K562 (cell line): ENCODE results near the gene MMP17. TPM values are rescaled to one million over a fixed set of nuclear protein-coding genes. Genes with fewer than 3 reads are reported as not detected.

Experiments
- CXXC5 ChIP-seq: fragments of 250-450 bp; sonication (Bioruptor Pico); IDR thresholded peaks from 2 replicates; pipeline ENCODE4 v1.8.0; 2022; ENCODE audit warnings: inconsistent platforms, mild to moderate bottlenecking, moderate library complexity
- POLR2A ChIP-seq: fragments of 450-650 bp; conservative IDR thresholded peaks from 2 replicates; pipeline ENCODE4 v1.6.1; 2016
- POLR2AphosphoS5 ChIP-seq: IDR thresholded peaks from 2 replicates; pipeline ENCODE4 v1.6.1; 2011; ENCODE audit warnings: mild to moderate bottlenecking, low read depth, low read length, moderate library complexity; ENCODE audit not compliant: control insufficient read depth, insufficient read depth
- RB1 ChIP-seq: fragments of 450-650 bp; IDR thresholded peaks from 2 replicates; pipeline ENCODE4 v1.6.1; 2017; ENCODE audit warnings: low read depth, mild to moderate bottlenecking
- RBM34 ChIP-seq: fragments of 200-400 bp; formaldehyde crosslinking; IDR thresholded peaks from 2 replicates; pipeline ENCODE4 v1.6.1; 2018; ENCODE audit warnings: low read length, borderline replicate concordance; ENCODE audit not compliant: insufficient read depth
- polyA plus RNA-seq, 8 experiments: library from polyadenylated mRNA; depleted of rRNA in 4 of 8; stranded (reverse) in 5 of 8; unstranded in 3 of 8; fragments of >200 nt; fragmentation: Nextera tagmentation in 2 of 8; fragmentation: Illumina TruSeq in 1 of 8; extraction: Ambion mirVana in 2 of 8; extraction: Trizol in 1 of 8; gene quantifications; 2 replicates each; pipeline versions ENCODE4 v1.2.1 to v1.2.3, GENCODE V29; 2011 to 2014; ENCODE audit warnings: inconsistent platforms in 1 of 8, missing spikeins in 1 of 8
- total RNA-seq, 7 experiments: library from RNA; depleted of rRNA in 6 of 7; stranded (reverse); fragments of >200 nt in 6 of 7; fragmentation: Illumina TruSeq in 2 of 7; extraction: Trizol in 2 of 7; gene quantifications; 2 replicates each; pipeline versions ENCODE4 v1.2.1 to v1.2.3, GENCODE V29; 2011 to 2021; ENCODE audit warnings: low replicate concordance in 1 of 7
- TF ChIP-seq, protein P1 (sequence below), 3 experiments: fragments of 200-800 bp in 1 of 3; fragments of 250-450 bp in 1 of 3; fragments of 450-650 bp in 1 of 3; sonication (Bioruptor Pico) in 1 of 3; sonication (Bioruptor generic) in 1 of 3; formaldehyde crosslinking in 1 of 3; IDR thresholded peaks; 2 replicates each; pipeline versions ENCODE4 v1.6.1 to v1.8.0; 2016 to 2022; ENCODE audit warnings: mild to moderate bottlenecking in 2 of 3, missing genetic modification characterization in 2 of 3, missing compliant biosample characterization in 1 of 3, moderate library complexity in 1 of 3
- TF ChIP-seq, protein P2 (sequence below): fragments of 250-450 bp; sonication (Bioruptor Pico); IDR thresholded peaks from 2 replicates; pipeline ENCODE4 v1.5.0; 2020; ENCODE audit warnings: mild to moderate bottlenecking, borderline replicate concordance

MMP17 gene
- total and polyA plus RNA-seq, 9 of the 15 experiments (the other 6 are each of a cell fraction or from before 2014, with no cell fraction given) = 1.1 to 21.2 (median 17.1) TPM; not detected in 2

DNA sequence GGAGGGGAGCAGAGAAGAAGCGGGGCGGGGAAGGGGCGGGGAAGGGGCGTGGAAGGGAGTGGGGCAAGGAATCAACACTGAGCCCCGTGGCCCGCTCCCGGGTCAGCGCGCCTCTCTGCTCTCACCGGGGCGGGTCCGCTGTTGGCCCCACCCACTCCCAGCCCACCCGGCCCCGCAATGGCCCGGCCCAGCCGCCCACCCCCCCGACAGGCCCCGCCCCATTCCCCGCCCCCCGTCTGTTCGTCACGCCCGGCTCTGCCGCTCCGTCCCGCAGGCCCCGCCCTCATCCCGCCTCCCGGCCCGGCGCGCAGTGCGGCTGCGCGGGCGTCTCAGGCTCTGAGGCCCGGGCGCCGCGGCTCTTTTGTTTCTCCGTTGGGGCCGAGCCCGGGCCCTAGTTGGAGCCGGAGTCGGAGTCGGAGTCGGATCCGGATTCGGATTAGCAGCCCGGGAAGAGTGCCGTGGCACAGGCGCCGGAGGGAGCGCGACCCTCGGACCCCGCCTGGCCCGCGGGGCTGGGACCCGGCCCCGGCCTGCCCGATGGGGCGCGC lies 66.2 kb downstream of the MMP17 start, which contains the start of gene ULK1 (continued):
- TF ChIP-seq RBM34 (no peak), RB1 (peak; percentile 44; the same call in 1 of the 2 replicates), POLR2A (peak; percentile 78), CXXC5 (peak; percentile 34; the same call in 1 of the 2 replicates), POLR2AphosphoS5 (peak; percentile 87)
- TF ChIP-seq, protein P1, sequence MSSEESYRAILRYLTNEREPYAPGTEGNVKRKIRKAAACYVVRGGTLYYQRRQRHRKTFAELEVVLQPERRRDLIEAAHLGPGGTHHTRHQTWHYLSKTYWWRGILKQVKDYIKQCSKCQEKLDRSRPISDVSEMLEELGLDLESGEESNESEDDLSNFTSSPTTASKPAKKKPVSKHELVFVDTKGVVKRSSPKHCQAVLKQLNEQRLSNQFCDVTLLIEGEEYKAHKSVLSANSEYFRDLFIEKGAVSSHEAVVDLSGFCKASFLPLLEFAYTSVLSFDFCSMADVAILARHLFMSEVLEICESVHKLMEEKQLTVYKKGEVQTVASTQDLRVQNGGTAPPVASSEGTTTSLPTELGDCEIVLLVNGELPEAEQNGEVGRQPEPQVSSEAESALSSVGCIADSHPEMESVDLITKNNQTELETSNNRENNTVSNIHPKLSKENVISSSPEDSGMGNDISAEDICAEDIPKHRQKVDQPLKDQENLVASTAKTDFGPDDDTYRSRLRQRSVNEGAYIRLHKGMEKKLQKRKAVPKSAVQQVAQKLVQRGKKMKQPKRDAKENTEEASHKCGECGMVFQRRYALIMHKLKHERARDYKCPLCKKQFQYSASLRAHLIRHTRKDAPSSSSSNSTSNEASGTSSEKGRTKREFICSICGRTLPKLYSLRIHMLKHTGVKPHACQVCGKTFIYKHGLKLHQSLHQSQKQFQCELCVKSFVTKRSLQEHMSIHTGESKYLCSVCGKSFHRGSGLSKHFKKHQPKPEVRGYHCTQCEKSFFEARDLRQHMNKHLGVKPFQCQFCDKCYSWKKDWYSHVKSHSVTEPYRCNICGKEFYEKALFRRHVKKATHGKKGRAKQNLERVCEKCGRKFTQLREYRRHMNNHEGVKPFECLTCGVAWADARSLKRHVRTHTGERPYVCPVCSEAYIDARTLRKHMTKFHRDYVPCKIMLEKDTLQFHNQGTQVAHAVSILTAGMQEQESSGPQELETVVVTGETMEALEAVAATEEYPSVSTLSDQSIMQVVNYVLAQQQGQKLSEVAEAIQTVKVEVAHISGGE (CRISPR knock-in tag; IDR thresholded peaks at IDR 0.05) = peak in 1 of 3 experiments; percentile 89; a peak in 2 of 6 replicates
- TF ChIP-seq, protein P2, sequence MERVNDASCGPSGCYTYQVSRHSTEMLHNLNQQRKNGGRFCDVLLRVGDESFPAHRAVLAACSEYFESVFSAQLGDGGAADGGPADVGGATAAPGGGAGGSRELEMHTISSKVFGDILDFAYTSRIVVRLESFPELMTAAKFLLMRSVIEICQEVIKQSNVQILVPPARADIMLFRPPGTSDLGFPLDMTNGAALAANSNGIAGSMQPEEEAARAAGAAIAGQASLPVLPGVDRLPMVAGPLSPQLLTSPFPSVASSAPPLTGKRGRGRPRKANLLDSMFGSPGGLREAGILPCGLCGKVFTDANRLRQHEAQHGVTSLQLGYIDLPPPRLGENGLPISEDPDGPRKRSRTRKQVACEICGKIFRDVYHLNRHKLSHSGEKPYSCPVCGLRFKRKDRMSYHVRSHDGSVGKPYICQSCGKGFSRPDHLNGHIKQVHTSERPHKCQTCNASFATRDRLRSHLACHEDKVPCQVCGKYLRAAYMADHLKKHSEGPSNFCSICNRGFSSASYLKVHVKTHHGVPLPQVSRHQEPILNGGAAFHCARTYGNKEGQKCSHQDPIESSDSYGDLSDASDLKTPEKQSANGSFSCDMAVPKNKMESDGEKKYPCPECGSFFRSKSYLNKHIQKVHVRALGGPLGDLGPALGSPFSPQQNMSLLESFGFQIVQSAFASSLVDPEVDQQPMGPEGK (CRISPR knock-in tag) = no peak
